Measurements from ENCODE around the gene UBE2O.

Gene UBE2O

DNA sequence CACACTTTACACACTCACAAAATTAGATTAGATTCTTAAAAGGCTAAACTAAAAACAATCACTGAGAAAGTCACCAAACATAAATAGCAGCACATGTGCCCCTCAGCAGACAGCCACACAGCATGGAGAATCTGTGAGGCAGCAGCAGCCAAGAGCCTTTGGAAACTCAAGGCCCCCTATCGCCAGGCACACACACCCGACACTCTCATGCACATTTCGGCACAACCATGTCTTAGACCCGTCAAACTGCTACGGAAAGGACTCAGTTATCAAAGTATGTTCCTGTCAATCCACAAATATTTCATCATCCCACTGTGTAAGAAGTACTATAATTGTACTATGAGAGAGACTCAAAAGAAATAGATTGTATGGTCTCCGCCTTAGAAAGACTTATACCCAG lies 20.9 kb downstream of the UBE2O start:
- Histone ChIP-seq H2AFZ (ENCODE audit: low read length) (no peak overlapping the region), H3K27me3 (replicated peaks; ENCODE audit: insufficient read depth, low read length) (no peaks in the 10 kb centered on the region), H3K9me2 (replicated peaks; ENCODE audit: insufficient read depth, low read length) (no peaks in the 10 kb centered on the region), H3K36me3 (replicated peaks; ENCODE audit: insufficient read depth, low read length) (no peaks in the 10 kb centered on the region), H3K9ac (ENCODE audit: low read length) (no peak overlapping the region), H3F3A (ENCODE audit: insufficient read depth, low read length) (no peaks in the 10 kb centered on the region), H4K20me1 (ENCODE audit: insufficient read depth, low read length) (peaks cover 5% of the 10 kb centered on the region; the same call in 1 of the 2 replicates), H3K9me3 (replicated peaks; ENCODE audit: insufficient read depth, low read length) (no peaks in the 10 kb centered on the region), H3K27ac (ENCODE audit: low read length) (no peak overlapping the region), H3K4me3 (ENCODE audit: low read length) (no peak overlapping the region), H3K79me2 (ENCODE audit: low read length) (peaks cover 84% of the 10 kb centered on the region), H3K4me2 (ENCODE audit: low read depth, low read length) (no peak overlapping the region), H3K4me1 (ENCODE audit: low read length) (no peaks in the 10 kb centered on the region)
- TF ChIP-seq, protein P1, sequence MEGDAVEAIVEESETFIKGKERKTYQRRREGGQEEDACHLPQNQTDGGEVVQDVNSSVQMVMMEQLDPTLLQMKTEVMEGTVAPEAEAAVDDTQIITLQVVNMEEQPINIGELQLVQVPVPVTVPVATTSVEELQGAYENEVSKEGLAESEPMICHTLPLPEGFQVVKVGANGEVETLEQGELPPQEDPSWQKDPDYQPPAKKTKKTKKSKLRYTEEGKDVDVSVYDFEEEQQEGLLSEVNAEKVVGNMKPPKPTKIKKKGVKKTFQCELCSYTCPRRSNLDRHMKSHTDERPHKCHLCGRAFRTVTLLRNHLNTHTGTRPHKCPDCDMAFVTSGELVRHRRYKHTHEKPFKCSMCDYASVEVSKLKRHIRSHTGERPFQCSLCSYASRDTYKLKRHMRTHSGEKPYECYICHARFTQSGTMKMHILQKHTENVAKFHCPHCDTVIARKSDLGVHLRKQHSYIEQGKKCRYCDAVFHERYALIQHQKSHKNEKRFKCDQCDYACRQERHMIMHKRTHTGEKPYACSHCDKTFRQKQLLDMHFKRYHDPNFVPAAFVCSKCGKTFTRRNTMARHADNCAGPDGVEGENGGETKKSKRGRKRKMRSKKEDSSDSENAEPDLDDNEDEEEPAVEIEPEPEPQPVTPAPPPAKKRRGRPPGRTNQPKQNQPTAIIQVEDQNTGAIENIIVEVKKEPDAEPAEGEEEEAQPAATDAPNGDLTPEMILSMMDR (IDR thresholded peaks at IDR 0.05; ENCODE audit: low read length), result no peak
- TF ChIP-seq EZH2phosphoT487 (IDR thresholded peaks at IDR 0.05; ENCODE audit: low read length), result no peak
- no peak for DNase-seq

DNA sequence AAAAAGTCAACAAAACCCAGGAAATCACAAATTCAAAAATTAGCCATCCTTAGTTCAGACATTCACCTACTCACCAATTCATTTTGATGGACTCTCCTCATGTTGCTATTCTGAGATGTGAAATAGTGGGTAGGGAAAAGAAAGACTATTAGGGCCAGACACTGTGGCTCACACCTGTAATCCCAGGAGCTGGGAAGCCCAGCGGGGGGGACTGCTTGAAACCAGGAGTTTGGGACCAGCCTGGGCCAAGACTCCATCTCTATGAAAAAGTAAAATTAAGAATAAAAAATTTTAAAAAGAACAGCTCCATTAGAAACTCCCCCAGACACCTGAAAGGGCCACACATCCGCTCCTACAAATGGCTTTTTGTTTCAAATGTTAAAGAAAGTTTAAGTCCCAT lies 21.4 kb downstream of the UBE2O start:
- Histone ChIP-seq H3K9ac (ENCODE audit: low read length) (no peak overlapping the region), H3K36me3 (replicated peaks; ENCODE audit: insufficient read depth, low read length) (no peaks in the 10 kb centered on the region), H3K9me2 (replicated peaks; ENCODE audit: insufficient read depth, low read length) (no peaks in the 10 kb centered on the region), H4K20me1 (ENCODE audit: insufficient read depth, low read length) (peaks cover 5% of the 10 kb centered on the region; the same call in 1 of the 2 replicates), H3K4me1 (ENCODE audit: low read length) (no peaks in the 10 kb centered on the region), H3K79me2 (ENCODE audit: low read length) (peaks cover 85% of the 10 kb centered on the region), H3K9me3 (replicated peaks; ENCODE audit: insufficient read depth, low read length) (no peaks in the 10 kb centered on the region), H3K4me2 (ENCODE audit: low read depth, low read length) (no peak overlapping the region), H2AFZ (ENCODE audit: low read length) (no peak overlapping the region), H3K4me3 (ENCODE audit: low read length) (no peak overlapping the region), H3K27me3 (replicated peaks; ENCODE audit: insufficient read depth, low read length) (no peaks in the 10 kb centered on the region), H3K27ac (ENCODE audit: low read length) (no peak overlapping the region), H3F3A (ENCODE audit: insufficient read depth, low read length) (no peaks in the 10 kb centered on the region)
- TF ChIP-seq, protein P1 (IDR thresholded peaks at IDR 0.05; ENCODE audit: low read length), result no peak
- TF ChIP-seq EZH2 (optimal IDR thresholded peaks at IDR 0.05; ENCODE audit: low read depth, low read length) (no peak), EZH2phosphoT487 (IDR thresholded peaks at IDR 0.05; ENCODE audit: low read length) (no peak)
- no peak for DNase-seq

DNA sequence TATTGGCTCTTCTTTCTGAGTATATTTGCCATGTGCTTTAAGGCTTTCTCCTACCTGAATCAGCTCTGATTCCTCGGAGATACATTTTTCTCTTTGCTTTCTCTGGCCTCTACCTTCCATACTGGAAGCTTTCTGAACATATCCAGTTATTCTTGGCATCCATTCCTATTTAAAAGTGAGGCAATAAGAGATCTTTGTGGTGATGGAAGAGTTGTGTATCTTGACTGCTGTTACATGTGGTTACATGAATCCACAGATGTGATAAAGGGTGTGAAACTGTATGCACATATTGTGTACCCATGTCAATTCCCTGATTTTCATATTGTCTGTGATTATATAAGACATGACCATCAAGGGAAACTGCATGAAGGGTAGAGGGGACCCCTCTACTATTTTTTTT lies 24.4 kb downstream of the UBE2O start:
- H3F3A ChIP-seq (ENCODE audit: insufficient read depth, low read length), result no peaks in the 10 kb centered on the region
- no peak overlapping the region for H2AFZ ChIP-seq (ENCODE audit: low read length)
- no peaks in the 10 kb centered on the region for H3K4me1 ChIP-seq (ENCODE audit: low read length)
- H4K20me1 ChIP-seq (ENCODE audit: insufficient read depth, low read length), result peaks cover 5% of the 10 kb centered on the region; the same call in 1 of the 2 replicates
- DNase-seq, result no peak
- no peak overlapping the region for H3K4me3 ChIP-seq (ENCODE audit: low read length)
- H3K9me2 ChIP-seq (replicated peaks; ENCODE audit: insufficient read depth, low read length), result no peaks in the 10 kb centered on the region
- TF ChIP-seq, protein P1 (IDR thresholded peaks at IDR 0.05; ENCODE audit: low read length), result no peak
- TF ChIP-seq EZH2phosphoT487 (IDR thresholded peaks at IDR 0.05; ENCODE audit: low read length) (no peak), EZH2 (optimal IDR thresholded peaks at IDR 0.05; ENCODE audit: low read depth, low read length) (no peak)
- no peaks in the 10 kb centered on the region for H3K36me3 ChIP-seq (replicated peaks; ENCODE audit: insufficient read depth, low read length)
- H3K9ac ChIP-seq (ENCODE audit: low read length), result no peak overlapping the region
- H3K79me2 ChIP-seq (ENCODE audit: low read length), result peaks cover 58% of the 10 kb centered on the region
- no peaks in the 10 kb centered on the region for H3K9me3 ChIP-seq (replicated peaks; ENCODE audit: insufficient read depth, low read length)
- H3K4me2 ChIP-seq (ENCODE audit: low read depth, low read length), result no peak overlapping the region
- H3K27ac ChIP-seq (ENCODE audit: low read length), result no peak overlapping the region
- no peaks in the 10 kb centered on the region for H3K27me3 ChIP-seq (replicated peaks; ENCODE audit: insufficient read depth, low read length)

All from MM.1S (cell line).